ENCODE results near the gene PTPN6.

PTPN6 gene

GRCh38 chr12:6923003-6923732, 28.0 kb upstream of the PTPN6 start:
- no peak for DNase-seq

DNA sequence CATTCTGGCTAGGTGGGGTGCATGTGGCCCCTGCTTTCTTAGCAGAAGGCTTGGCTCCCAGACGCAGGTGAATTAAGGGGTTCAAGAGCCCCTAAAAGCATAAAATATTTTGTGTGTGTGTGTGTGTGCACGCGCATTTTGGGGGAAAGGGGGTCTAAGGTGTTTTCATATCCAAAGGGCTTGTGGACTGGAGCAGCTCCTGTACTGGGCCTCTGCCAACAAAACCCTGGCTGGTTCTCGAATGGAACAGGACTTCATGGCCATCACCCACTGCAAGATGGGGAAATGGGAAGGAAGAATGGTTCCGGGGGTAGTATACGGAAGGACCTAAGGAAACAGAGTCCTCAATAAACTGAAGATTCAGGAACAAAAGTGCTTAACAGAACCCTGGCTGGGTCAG, 27.3 kb upstream of the PTPN6 start:
- DNase-seq: no peak

GRCh38 chr12:6925239-6925539, 26.0 kb upstream of the PTPN6 start:
- no peak for DNase-seq

DNA sequence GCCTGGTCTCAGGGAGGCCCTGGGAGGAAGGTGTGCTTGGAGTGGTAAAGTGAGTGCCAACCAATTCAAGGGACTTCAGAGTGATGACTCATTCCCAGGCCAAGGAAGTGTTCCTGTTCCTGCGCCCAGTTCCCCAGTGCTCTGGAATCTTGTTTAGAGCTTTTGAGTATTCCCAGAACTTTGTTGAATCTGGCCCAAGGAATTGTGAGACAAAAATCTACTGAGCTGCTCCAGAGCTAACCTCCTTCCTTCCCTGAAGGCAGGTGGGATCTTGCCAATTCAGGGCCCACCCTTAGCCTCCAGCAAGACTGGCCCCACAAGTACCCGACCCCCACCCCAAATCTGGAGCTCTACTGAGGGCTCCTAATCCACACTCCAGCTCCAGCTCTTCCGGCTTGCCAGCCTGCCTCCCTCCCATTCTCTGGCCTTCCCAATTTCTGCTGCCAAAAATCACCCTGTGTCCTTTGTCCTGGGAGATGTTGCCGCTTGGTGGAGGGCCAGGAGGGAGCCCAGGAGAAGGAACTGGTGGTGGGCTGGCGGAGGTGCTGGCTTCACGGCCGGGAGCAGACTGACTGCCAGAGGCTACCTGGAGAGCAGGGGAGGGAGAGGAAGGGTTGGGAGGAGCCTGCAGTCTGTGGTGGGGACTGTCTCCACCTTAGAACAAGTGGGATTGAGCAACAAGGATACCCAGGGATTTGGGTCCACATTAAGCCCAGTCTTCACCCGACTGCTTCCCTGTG, 25.4 kb upstream of the PTPN6 start:
- DNase-seq: no peak

DNA sequence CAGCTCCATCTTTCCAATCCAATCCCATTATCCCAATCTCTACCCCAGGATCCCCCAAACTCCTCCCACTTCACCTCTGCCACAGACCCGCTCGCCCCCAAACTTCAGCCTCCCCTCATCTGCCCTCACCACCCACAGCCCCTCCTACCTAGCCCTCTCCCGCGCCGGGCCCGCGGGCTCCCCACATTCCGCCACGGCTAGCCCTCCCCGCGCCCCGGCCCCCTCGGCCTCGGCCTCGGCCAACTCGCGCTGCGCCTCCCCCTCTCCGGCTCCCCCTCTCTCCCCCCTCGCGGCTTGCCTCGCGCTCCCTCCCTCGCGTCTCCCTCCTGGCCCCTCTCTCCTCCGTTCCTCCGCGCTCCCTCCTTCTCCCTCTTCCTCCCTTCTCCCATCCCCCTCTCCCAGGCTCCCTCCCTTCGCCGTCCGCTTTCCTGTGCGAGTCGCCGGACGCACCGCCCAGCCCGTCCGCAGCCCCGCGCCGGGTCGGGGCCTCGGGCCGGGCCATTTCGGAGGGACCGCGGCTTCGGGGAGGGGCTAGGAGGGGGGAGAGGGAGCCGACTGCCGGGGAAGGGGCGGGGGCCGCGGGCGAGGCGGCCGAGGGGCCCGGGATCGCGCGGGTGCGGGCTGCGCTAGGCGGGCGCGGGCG, 23.7 kb upstream of the PTPN6 start, which contains the start of gene ATN1:
Gene ATN1, plus strand, starts transcription at position 581 of the 643 bp plus-strand sequence. CDS start 6,043 bp downstream, outside the sequence.
- DNase-seq: no peak

GRCh38 chr12:6928022-6928702, 23.0 kb upstream of the PTPN6 start:
- DNase-seq: no peak

- DNase-seq: no peak
Observed at GRCh38 chr12:6928703-6929407, 22.3 kb upstream of the PTPN6 start.

DNA sequence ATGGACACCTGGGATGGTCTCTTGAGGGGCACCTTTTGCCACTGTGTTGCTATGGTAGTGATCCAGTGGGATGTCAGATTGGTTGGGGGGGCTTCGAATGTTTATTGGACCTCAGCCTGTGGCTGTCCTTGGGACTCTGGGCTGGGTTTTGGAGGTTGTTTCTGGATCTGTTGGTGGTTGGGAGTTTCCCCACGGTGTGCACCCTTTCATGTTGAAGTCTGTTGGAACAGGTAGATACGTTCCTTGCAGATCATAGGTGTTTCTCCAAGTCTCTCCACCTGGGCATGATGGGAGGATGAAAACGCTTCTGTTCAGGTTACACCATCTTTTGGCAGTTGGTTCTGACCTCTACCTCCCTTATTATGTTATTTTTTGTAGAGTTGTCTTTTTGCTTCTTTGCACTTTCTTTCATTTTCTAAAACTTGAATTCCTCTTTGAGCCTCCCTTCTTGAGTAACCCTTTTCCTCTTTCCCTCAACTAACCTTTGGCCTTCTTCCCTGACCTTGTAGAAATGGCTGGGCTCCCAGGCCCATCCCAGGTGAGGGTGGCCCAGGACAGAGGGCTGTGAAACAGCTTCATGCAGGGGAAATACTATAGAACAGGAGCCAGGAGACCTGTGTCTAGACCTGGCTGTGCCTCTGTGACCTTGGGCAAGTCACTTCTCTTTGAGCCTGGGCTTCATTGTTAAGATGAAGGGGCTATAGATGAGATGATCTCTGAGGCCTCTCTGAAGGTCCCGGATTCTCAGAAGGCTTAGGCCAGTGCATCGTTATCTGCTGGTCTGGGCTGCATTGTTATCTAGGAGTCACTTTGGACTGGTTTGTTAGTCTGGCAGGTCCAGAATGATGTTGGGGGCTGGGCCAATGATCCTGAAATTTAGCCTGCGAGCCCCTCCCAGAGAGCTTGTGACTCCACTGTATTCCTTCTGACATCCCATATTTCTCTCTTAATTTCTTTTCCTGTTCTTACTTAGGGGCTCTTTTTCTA, 21.4 kb upstream of the PTPN6 start:
- DNase-seq: no peak

DNA sequence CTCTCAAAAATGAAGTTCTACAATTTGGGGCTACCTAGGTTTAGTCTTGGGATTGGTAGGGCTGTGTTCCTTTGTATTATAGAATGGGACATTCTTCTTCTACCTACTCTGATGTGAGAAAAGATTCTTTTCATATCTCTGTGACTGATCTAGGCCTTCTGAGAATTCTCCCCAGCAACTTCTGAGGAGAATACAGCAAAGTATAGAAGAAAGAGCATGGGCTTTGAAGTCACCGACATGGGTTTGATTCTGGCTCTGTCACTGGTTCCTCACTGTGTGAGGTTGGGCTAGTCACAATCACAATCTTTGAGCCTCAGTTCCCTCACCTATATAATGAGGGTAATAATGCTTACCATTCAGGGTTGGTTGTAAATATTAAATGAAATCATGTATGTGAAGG, 18.4 kb upstream of the PTPN6 start:
- no peak for DNase-seq

DNA sequence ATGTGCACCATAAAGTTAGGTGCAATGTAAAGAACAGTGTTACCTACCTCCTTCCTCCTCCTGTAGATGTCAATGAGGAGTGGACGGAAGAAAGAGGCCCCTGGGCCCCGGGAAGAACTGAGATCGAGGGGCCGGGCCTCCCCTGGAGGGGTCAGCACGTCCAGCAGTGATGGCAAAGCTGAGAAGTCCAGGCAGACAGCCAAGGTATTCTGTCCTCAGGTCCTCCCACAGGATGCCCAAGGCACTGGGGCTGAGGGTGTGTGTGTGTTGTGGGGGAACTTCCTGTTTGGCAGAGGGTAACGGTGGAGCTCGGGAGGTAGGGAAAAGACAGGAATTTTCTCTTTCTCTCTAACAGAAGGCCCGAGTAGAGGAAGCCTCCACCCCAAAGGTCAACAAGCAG, 17.0 kb upstream of the PTPN6 start:
- no peak for DNase-seq

DNA sequence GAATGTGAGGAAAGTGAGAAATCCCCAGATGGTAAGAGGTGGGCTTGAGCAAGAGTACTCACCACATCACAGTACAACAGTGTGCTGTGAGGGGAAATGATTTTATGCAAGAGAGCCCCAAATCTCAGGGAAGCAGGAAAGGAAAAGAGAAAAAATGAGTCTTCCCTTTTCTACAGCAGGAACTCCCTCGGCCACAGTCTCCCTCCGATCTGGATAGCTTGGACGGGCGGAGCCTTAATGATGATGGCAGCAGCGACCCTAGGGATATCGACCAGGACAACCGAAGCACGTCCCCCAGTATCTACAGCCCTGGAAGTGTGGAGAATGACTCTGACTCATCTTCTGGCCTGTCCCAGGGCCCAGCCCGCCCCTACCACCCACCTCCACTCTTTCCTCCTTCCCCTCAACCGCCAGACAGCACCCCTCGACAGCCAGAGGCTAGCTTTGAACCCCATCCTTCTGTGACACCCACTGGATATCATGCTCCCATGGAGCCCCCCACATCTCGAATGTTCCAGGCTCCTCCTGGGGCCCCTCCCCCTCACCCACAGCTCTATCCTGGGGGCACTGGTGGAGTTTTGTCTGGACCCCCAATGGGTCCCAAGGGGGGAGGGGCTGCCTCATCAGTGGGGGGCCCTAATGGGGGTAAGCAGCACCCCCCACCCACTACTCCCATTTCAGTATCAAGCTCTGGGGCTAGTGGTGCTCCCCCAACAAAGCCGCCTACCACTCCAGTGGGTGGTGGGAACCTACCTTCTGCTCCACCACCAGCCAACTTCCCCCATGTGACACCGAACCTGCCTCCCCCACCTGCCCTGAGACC, 15.6 kb upstream of the PTPN6 start:
- no peak for DNase-seq

DNA sequence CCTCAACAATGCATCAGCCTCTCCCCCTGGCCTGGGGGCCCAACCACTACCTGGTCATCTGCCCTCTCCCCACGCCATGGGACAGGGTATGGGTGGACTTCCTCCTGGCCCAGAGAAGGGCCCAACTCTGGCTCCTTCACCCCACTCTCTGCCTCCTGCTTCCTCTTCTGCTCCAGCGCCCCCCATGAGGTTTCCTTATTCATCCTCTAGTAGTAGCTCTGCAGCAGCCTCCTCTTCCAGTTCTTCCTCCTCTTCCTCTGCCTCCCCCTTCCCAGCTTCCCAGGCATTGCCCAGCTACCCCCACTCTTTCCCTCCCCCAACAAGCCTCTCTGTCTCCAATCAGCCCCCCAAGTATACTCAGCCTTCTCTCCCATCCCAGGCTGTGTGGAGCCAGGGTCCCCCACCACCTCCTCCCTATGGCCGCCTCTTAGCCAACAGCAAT, 14.9 kb upstream of the PTPN6 start:
- no peak for DNase-seq

- DNase-seq: no peak
Observed at GRCh38 chr12:6936636-6937480, 14.3 kb upstream of the PTPN6 start.

GRCh38 chr12:6937481-6938352, 13.4 kb upstream of the PTPN6 start:
- peak; percentile 98 for DNase-seq

- no peak for DNase-seq
Observed at GRCh38 chr12:6938353-6939190, 12.6 kb upstream of the PTPN6 start.

DNA sequence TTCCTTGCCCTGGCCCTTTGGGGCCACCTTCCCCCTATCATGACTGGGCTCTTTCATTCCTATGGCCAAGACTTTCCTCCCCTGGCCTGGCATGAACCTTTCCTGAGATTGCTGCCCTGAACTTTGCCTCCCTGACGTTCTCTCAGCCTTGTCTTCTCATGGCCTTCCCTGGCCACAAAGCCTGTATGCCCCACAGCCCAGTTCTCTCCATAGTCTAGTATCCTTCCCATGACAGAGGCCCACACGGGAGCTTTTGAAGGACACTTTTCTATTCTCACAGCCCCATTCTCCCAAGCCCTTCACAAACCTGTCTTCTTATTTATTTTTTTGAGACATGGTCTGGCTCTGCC, 12.0 kb upstream of the PTPN6 start:
- DNase-seq: no peak

DNA sequence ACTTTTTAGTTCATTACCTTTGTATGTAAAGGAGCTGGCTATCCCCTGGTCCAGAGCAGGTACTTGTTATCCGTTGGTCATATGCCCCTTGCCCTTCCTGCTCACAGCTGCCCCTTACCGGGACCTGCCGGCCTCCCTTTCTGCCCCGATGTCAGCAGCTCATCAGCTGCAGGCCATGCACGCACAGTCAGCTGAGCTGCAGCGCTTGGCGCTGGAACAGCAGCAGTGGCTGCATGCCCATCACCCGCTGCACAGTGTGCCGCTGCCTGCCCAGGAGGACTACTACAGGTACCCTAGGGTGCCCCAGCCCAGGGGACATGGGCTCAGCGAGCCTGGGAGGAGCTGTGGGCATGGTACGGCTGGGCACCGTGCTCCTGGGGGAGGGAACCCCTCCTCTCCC, 9.9 kb upstream of the PTPN6 start:
- DNase-seq: no peak

DNA sequence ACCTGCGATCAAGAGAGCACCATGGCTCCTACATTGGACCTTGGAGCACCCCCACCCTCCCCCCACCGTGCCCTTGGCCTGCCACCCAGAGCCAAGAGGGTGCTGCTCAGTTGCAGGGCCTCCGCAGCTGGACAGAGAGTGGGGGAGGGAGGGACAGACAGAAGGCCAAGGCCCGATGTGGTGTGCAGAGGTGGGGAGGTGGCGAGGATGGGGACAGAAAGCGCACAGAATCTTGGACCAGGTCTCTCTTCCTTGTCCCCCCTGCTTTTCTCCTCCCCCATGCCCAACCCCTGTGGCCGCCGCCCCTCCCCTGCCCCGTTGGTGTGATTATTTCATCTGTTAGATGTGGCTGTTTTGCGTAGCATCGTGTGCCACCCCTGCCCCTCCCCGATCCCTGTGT, 9.4 kb upstream of the PTPN6 start:
- DNase-seq: no peak

Measured in NCI-H2107 (cell line).